NCI-H1436 treated with DMSO at 0.1 percent for 48 hours (cell line): ENCODE results near the gene DUSP7.
"Not testable (repeated sequence)": the region's sequence is repeated elsewhere in the genome, so short reads cannot be mapped to it uniquely, and the experiment has no call there.

Experiments used
- DNase-seq: peaks from one replicate; lab custom pipeline; 2025; lab: John Stamatoyannopoulos, UW

DUSP7 gene

GRCh38 chr3:52049503-52049902 lies 6.9 kb downstream of the DUSP7 start:
- no peak for DNase-seq

DNA sequence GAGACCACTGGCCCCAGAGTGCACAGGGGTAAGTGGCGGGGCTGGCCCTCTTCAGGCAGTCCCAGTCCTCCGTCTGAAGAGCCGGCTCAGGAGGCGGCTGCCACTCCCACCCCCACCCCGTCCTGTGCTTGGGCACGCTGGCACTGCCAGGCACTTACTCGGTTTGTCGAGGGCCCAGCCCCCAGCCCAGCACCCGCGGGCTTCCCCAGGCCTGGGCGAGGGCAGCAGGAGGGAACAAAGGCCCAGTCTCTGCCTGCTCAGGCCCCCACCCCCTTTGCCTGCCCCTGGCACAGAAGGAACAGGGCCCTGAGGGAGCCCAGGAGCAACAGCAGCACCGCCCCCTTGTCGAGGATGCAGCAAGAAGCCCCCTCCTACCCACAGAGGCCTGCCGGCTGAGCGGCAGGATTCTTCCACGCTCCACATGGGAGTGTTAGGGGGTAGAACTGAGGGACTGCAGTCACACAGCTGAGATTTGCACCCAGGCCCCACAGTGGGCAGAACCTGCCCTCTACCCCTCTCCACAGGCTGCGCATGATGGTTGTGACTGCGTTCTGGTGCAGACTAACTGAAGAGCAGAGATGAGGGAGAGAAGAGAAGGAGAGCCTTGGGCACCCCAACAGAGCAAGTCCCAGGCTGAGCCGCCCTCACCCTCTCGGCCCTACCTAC lies 8.9 kb downstream of the DUSP7 start:
- no peak for DNase-seq

DNA sequence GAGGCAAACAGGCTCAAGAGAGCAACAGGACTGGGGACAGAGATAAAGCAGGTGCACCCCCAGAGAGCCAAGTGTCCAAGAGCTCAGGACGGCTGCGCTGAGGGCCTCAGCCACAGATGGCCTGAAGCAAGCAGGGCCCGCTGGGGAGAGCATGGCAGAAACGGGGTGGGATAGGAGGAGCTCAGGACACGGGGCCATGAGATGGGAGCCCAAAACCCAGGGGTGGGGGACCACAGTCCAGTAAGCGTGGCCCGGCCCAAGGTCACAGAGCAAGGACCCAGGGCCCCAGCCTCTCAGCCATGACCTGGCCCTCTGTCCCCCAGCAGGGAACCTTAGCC lies 9.5 kb downstream of the DUSP7 start:
- DNase-seq, result no peak

DNA sequence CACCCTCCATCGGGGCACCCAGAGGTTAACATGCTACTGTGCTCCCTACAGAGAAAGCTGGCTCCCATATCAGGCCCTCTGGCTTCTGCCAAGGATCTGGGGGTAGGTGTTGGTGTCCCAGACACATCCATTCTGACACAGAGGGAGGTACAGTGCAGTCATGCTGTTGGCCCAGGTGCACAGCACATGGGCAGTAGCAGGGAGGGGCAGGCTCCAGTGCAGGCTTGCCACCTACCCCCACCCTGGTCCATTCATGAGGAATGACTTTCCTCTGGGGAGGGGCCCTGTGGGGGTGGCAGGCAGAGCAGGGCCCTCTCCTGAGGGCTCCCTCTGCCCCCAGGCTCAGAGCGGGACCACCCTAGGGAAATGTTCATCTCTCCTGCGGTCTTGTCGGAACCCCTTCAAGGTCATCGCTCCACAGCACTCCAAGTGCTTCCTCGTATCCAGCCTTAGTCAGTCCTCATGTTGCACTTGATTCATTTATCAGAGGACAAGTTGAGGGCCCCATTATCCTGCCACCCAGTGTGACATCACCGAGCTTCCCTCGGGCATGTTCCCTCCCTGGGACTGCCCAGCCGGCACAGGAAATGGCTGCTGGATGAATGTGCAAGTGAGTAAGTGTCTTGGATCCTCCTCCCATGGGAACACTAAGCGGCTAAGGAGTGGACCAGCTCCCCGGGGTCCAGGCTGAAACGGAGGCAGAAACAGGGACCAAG lies 10.0 kb downstream of the DUSP7 start:
- DNase-seq, result no peak

DNA sequence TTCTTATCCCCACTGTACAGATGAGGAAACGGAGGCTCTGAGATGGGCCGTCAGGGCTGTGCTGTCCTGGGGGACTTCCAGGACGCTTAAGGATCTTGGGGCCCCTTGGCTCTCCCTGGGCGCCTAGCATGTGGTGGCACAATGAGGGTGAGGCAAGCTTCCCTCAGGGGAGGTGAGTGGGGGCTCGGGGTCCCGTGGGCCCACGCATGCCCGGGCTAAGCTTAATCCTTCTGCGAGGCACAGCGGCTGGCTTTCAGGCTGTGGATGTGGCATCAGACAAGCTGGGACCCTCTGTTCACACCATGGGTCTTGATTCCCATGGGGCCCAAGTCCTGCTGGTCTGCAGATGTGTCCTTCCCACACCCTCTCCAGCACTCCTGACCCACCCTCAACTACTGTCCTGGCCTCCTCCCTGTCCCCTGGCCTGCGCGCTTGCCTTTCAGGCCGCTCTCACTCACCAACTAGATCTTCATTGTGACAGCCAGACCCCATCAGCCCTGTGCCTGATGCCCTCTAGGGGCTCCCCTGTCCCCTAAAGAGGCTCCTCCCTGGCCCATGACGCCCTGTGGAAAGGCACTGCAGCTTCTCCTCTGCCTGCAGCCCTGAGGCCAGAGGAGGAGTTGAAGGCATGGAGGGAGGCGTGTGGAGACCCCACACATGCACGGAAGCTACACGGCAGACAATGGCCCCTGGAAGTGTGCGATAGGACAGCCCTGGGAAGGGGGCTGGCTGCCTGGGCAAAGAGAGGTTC lies 11.3 kb downstream of the DUSP7 start:
- no peak for DNase-seq

GRCh38 chr3:52043750-52044149 lies 12.6 kb downstream of the DUSP7 start:
- no peak for DNase-seq

GRCh38 chr3:52043039-52043438 lies 13.3 kb downstream of the DUSP7 start:
- not testable (repeated sequence) for DNase-seq

DNA sequence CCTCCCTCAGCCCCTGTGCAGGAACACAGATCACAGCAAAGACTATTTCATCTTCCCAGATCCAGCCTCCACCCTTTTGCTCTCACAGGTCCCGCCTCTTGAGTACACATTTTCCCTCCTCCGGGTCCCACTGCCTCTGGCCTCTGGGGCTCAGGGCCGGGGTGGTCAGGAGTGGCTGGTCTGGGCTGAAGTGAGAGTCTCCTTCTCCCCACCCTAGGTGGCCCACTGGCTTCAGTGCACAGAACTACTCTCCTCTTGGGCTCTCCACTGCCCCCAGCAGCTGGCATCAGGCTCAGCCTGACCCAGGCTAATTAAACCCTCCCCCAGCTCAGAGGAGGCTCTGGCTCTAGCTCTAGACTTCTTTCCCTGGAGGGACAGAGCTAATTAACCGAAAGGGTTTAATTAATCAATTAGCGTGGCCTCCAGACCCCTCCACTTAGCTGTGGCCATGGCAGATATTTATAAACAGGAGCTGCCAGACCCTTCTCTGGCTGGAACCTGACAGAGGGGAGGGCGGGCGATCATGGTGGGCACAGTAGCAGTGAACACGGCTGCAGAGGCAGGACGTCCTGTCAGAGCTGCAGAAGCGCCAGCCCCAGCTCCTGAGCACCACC lies 15.1 kb downstream of the DUSP7 start:
- DNase-seq, result no peak

DNA sequence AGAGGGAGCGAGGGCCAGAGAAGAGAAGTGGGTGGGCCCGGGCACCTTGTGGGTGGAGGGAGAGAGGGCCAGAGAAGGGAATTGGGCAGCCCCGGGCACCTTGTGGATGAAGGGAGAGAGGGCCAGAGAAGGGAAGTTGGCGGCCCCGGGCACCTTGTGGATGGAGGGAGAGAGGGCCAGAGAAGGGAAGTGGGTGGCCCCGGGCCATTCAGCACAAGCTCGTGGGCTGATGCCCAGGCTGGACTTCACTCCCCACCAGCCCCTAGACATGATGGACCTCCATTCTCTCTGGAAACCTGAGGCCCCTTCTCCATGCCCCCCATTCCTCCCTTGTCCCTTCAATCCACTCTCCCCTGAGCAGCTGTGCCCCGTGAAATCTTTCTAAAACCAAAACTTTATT lies 15.8 kb downstream of the DUSP7 start:
- no peak for DNase-seq

GRCh38 chr3:52039846-52040245 lies 16.5 kb downstream of the DUSP7 start:
- DNase-seq, result no peak

DNA sequence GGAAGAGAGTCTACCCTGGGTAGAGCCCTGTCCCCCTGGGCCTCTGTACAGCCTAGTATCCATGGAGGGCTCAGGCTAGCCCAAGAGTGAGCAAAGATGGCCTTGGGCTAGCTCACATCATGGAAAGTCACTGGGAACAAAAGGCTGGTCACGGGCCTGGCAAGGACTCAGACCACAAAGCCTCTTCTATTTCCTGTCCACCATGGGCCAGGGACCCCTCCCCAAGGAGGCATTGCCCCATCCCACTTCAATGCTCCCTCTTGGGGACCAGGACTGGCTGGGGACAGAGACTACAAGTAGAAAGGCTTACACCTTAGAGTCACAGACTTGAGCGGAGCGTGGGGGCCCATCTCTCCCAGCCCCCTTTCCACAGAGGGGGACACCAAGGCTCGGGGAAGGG lies 16.9 kb downstream of the DUSP7 start:
- no peak for DNase-seq

DNA sequence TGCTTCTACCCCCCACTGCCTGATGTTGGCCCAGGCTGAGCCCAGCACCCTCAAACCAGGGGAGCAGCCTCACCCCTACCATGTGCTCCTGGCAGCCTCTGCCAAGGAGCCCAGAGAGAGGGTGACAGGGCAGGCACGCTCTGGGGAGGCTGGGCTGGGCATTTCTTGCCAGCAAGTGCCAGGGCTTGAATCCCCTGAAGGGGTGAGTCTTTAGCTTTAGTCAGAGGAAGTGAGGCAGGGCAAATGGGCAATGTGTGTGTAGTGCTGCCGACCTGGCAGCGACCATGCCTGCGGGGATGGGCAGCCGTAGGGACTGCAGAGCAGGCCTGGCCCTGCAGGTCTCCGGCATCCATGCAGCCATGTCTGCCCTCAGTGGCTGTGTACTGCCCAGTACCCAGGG lies 18.1 kb downstream of the DUSP7 start:
- DNase-seq, result no peak

GRCh38 chr3:52037291-52037690 lies 19.1 kb downstream of the DUSP7 start:
- DNase-seq, result no peak

- no peak for DNase-seq
These were observed 19.5 kb downstream of the DUSP7 start for GRCh38 chr3:52036829-52037228.

GRCh38 chr3:52036222-52036694 lies 20.1 kb downstream of the DUSP7 start:
- no peak for DNase-seq

DNA sequence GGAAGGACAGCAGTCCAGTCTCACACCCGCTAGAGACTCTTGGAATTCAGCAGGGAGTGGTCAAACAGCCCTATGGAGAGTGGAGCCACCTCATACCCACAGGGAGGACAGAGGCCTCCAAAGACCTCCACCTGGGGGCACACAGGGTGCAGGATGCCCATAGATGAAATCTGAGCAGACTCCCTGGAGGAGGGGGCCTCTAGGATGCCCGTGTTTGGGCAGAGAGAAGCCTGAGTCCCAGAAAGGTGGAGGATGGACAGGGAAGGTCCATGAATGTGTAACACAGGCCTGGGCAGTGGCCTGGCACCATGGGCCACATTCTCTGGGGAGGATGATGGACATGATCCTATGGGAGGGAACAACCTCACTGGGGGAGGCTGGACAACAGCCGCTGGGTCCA lies 21.7 kb downstream of the DUSP7 start:
- DNase-seq, result no peak

DNA sequence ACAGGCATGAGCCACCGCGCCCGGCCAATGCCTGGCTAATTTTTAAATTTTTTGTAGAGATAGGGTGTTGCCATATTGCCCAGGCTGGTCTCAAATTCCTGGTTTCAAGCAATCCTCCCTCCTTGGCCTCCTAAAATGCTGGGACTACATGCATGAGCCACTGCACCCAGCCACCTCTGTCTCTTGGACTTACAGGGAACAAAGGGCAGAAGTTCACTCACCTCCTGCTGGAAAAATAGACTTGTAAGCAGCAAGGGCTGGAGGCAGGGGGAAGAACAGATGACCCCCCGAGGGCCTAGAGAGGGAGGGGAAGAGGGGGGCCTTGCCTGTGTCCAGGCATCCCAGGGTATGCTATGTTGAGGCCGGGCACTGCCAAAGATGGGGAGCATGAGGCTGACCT lies 22.2 kb downstream of the DUSP7 start:
- DNase-seq, result no peak

- DNase-seq, result not testable (repeated sequence)
These were observed 22.6 kb downstream of the DUSP7 start for GRCh38 chr3:52033748-52034147.

DNA sequence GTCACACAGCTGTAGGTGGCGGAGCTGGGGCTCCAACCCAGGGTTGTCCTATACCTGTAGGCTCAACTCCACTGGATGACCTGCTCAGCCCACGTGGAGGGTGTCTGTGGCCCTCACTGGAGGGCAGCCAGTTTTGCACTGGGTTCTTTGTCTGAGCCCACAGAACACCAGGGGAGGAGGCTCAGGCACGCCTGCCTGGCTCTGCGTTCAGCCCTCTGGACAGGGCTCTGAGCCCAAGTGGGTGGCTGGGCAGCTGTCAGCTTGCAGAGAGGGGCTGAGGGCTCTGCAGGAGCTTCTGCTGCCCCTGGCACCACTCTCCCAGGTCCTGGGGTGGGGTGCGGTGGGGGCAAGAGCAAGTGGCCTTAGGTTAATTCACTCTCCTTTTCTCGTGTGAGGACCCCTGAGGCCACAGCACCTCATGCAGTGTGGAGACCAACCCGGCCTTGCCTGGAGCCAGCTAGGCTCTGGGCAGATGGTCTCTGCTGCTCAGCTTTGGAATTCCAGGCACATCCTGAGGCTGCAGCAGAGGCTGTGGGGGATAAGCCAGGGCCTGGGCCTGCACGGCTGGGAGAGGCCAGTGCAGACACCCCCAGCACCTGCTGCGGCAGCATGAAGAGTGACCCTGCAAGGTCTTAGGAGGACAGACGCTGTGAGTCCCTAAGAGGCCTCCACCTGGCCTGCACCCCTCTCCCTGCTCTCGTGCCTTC lies 23.5 kb downstream of the DUSP7 start:
- DNase-seq, result no peak

- no peak for DNase-seq
These were observed 24.5 kb downstream of the DUSP7 start for GRCh38 chr3:52031896-52032295.

DNA sequence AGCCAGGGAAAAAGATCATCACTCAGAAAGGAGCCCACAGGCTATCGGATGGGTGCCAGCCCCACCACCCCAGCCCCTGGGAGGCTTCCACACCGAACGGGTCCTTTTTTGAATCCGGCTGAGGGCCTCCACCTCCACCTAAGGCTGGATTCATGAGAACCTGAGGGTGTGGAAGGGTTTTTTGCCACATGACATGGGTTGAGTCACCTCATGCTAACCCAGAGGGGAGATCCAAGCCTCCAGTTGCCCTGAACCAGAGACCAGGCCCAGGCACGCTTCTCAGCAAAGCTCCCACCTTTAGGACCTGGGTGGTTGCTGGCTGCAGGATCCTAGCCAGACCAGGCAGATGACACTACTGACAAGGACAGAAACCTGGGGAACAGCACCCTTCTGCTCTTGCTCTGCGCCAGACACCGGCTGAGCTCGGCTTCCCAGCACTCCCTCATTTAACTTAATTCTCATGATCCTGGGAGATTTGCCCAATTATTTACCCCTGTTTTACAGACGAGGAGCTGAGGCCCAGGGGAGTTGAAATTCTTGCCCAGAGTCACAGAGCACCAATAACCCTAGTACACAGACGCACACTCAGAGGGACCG lies 25.6 kb downstream of the DUSP7 start:
- DNase-seq, result no peak

DNA sequence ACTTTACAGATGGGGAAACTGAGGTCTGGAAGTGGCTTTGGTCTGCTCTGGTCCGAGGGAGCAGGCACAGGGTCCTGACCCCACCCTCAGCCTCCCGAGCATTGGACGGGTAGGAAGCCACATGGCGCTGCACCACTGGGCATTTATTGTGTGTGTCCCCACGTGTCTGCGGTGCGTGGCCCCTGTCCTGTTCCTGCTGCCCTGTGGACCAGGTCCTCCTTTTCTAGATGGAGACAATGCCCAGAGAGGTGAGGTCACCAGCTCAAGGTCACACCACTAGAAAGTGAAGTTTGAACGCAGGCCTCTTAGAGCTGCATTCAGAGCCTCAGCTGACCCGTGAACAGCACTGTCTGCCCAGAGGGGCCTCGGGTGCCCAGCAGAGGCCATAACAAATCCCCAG lies 26.8 kb downstream of the DUSP7 start:
- no peak for DNase-seq
